Endometrial microvascular endothelial cells (primary cell): Measurements from ENCODE around the gene PSD2. TPM values are rescaled to one million over a fixed set of nuclear protein-coding genes. Genes with fewer than 3 reads are reported as not detected.

Source experiments
- in situ Hi-C: cut with HindIII; loops from 2 replicates; pipeline ENCODE4 v1.10.0; 2017; ENCODE audit warnings: low sequenced_read_pairs, low pct_unique_long_range_greater_than_20kb; ENCODE audit errors: inconsistent ontology term
- total RNA-seq: library from RNA; depleted of rRNA; stranded (reverse); fragments of >200 nt; gene quantifications from one replicate; pipeline ENCODE4 v1.2.3, GENCODE V29; 2015; ENCODE audit errors: inconsistent ontology term

The PSD2 gene
- total RNA-seq, 1 donor from 2014 or later = not detected

- in situ Hi-C loops = no loop called here
These were observed 11.4 kb downstream of the PSD2 start for GRCh38 chr5:139806726-139807646.

- in situ Hi-C loops = no loop called here
These were observed 12.0 kb downstream of the PSD2 start for GRCh38 chr5:139807647-139808030.

GRCh38 chr5:139808481-139809330 lies 13.1 kb downstream of the PSD2 start:
- in situ Hi-C loops = no loop called here

GRCh38 chr5:139809331-139809810 lies 13.8 kb downstream of the PSD2 start:
- in situ Hi-C loops = no loop called here

- in situ Hi-C loops = no loop called here
These were observed 15.0 kb downstream of the PSD2 start for GRCh38 chr5:139810341-139811273.

GRCh38 chr5:139811274-139811607 lies 15.6 kb downstream of the PSD2 start:
- in situ Hi-C loops = no loop called here

- in situ Hi-C loops = no loop called here
These were observed 16.7 kb downstream of the PSD2 start for GRCh38 chr5:139812323-139812722.

GRCh38 chr5:139812836-139813805 lies 17.5 kb downstream of the PSD2 start:
- in situ Hi-C loops = no loop called here

- in situ Hi-C loops = no loop called here
These were observed 18.6 kb downstream of the PSD2 start for GRCh38 chr5:139814191-139814601.

GRCh38 chr5:139814704-139815280 lies 19.2 kb downstream of the PSD2 start:
- in situ Hi-C loops = no loop called here

GRCh38 chr5:139816566-139816965 lies 21.0 kb downstream of the PSD2 start:
- in situ Hi-C loops = no loop called here

GRCh38 chr5:139817362-139817761 lies 21.8 kb downstream of the PSD2 start:
- in situ Hi-C loops = no loop called here

GRCh38 chr5:139817970-139818369 lies 22.4 kb downstream of the PSD2 start:
- in situ Hi-C loops = no loop called here

GRCh38 chr5:139820130-139820529 lies 24.5 kb downstream of the PSD2 start:
- in situ Hi-C loops = no loop called here

- in situ Hi-C loops = no loop called here
These were observed 25.0 kb downstream of the PSD2 start for GRCh38 chr5:139820606-139821005.

- in situ Hi-C loops = no loop called here
These were observed 26.4 kb downstream of the PSD2 start for GRCh38 chr5:139821806-139822552.
